CD4-positive, CD25-positive, alpha-beta regulatory T cell (primary cell): ENCODE data around the gene SCMH1. TPM values are rescaled to one million over a fixed set of nuclear protein-coding genes. Genes with fewer than 3 reads are reported as not detected.

Source experiments
- ATAC-seq, 2 donors: fragments of 150-1000 bp; cut with Tn5 transposase; one replicate each; pipeline ENCODE4 v1.10.0; 2021; ENCODE audit warnings: low read depth in 2 of 2, moderate number of reproducible peaks in 2 of 2, moderate library complexity in 1 of 2
- DNase-seq, 3 donors: peaks; one replicate each; pipeline versions ENCODE4 v3.0.0 to v3.0.0-alpha.2; 2012 to 2022; ENCODE audit warnings: mixed read lengths in 1 of 3
- H3K27ac ChIP-seq: one replicate; pipeline ENCODE4 v1.7.0; 2013; ENCODE audit warnings: mild to moderate bottlenecking, low read length; ENCODE audit not compliant: insufficient read depth, poor library complexity, severe bottlenecking
- H3K27me3 ChIP-seq: one replicate; pipeline ENCODE4 v1.7.0; 2013; ENCODE audit warnings: low read length; ENCODE audit not compliant: control insufficient read depth, insufficient read depth
- H3K36me3 ChIP-seq: one replicate; pipeline ENCODE4 v1.7.0; 2013; ENCODE audit warnings: mild to moderate bottlenecking, low read length, moderate library complexity; ENCODE audit not compliant: control insufficient read depth, insufficient read depth
- H3K4me1 ChIP-seq: 2 replicates; pipeline ENCODE4 v1.7.0; 2013; ENCODE audit warnings: mild to moderate bottlenecking, low read length; ENCODE audit not compliant: insufficient read depth, control insufficient read depth, poor library complexity, severe bottlenecking
- H3K4me3 ChIP-seq: one replicate; pipeline ENCODE4 v1.7.0; 2013; ENCODE audit warnings: low read depth, mild to moderate bottlenecking, low read length, moderate library complexity
- H3K9me3 ChIP-seq, 2 experiments: 1 replicate in 1 of 2; 2 replicates in 1 of 2; pipeline ENCODE4 v1.7.0; 2013; ENCODE audit warnings: low read length in 2 of 2, mild to moderate bottlenecking in 1 of 2, moderate library complexity in 1 of 2; ENCODE audit not compliant: control insufficient read depth in 2 of 2
- H3K27ac Mint-ChIP-seq, 3 donors: one replicate each; pipeline ENCODE4 v1.8.0; 2020 to 2022; ENCODE audit warnings: mild to moderate bottlenecking in 3 of 3, mixed read lengths in 3 of 3, moderate library complexity in 2 of 3
- H3K27me3 Mint-ChIP-seq: one replicate; pipeline ENCODE4 v1.8.0; 2022; ENCODE audit warnings: mild to moderate bottlenecking, mixed read lengths
- H3K36me3 Mint-ChIP-seq: one replicate; pipeline ENCODE4 v1.8.0; 2020; ENCODE audit warnings: mixed read lengths
- H3K4me1 Mint-ChIP-seq, 4 donors: one replicate each; pipeline ENCODE4 v1.8.0; 2020 to 2022; ENCODE audit warnings: mixed read lengths in 4 of 4, mild to moderate bottlenecking in 1 of 4
- H3K4me3 Mint-ChIP-seq, 4 donors: one replicate each; pipeline ENCODE4 v1.8.0; 2020 to 2022; ENCODE audit warnings: mild to moderate bottlenecking in 4 of 4, mixed read lengths in 4 of 4, moderate library complexity in 3 of 4
- H3K9me3 Mint-ChIP-seq, 7 donors: one replicate each; pipeline ENCODE4 v1.8.0; 2020 to 2022; ENCODE audit warnings: mixed read lengths in 7 of 7, mild to moderate bottlenecking in 3 of 7, moderate library complexity in 2 of 7
- polyA plus RNA-seq, 4 donors: library from polyadenylated mRNA; unstranded; fragments of 300-500 nt; fragmentation: Illumina TruSeq; gene quantifications; one replicate each; pipeline ENCODE4 v1.2.3, GENCODE V29; 2021
- total RNA-seq: library from RNA; stranded (reverse); gene quantifications from one replicate; pipeline ENCODE4 v1.2.3, GENCODE V29; 2022

The SCMH1 gene
- total and polyA plus RNA-seq, 5 donors from 2014 or later = 3.4 to 27.6 (median 5.5) TPM

- Mint-ChIP-seq H3K27ac (peak within 1 kb of the TSS; percentile 36 to 69 (median 54)), H3K27me3 (no peaks in the 10 kb centered on the region), H3K4me3 (no peak within 1 kb of the TSS), H3K9me3 (no peaks in the 10 kb centered on the region), H3K36me3 (peaks cover 9% of the 10 kb centered on the region), H3K4me1 (peaks cover 0 to 14% (median 8%) of the 10 kb centered on the region in 4 donors)
- Histone ChIP-seq H3K9me3 (no peaks in the 10 kb centered on the region), H3K4me1 (no peaks in the 10 kb centered on the region), H3K27me3 (no peaks in the 10 kb centered on the region), H3K36me3 (peaks cover 3% of the 10 kb centered on the region), H3K4me3 (no peak within 1 kb of the TSS), H3K27ac (no peak within 1 kb of the TSS)
- ATAC-seq (no peak), DNase-seq (no peak)
Observed at GRCh38 chr1:41021526-41022308, 220.4 kb downstream of the SCMH1 start, which contains the start of gene SLFNL1. TSS of gene SLFNL1 (minus strand) at chr1:41021725. CDS start at chr1:41020660, 1,065 bp downstream.

DNA sequence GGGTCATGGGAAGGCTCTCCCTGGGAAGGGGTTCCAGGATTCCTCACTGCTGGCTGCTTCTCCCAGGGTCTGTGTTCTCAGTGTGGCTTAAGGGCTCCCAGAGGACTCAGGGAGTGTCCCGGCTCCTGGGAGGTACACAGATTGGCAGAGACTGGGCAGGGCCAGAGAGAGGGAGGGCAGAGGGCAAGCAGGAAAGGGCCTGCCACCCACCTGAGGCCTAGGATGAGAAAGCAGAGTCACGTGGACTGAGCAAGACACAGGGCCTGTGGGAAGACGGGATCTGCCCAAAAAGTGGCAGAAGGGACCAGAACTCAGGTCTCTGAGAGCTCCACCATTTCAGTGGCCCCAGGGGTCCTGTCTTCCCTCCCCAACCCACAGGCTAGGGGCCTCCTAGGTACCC, 221.5 kb downstream of the SCMH1 start:
- Histone ChIP-seq H3K27me3 (no peaks in the 10 kb centered on the region), H3K9me3 (no peaks in the 10 kb centered on the region), H3K27ac (no peak overlapping the region), H3K4me3 (no peak overlapping the region), H3K4me1 (no peaks in the 10 kb centered on the region), H3K36me3 (peaks cover 3% of the 10 kb centered on the region)
- ATAC-seq = no peak
- Mint-ChIP-seq H3K4me3 (no peak overlapping the region), H3K4me1 (peaks cover 0 to 5% (median 2%) of the 10 kb centered on the region in 4 donors), H3K27ac (peak overlapping the region in 1 of 3 donors; percentile 54), H3K36me3 (peaks cover 9% of the 10 kb centered on the region), H3K27me3 (no peaks in the 10 kb centered on the region), H3K9me3 (no peaks in the 10 kb centered on the region)
- DNase-seq = no peak

- H3K4me1 Mint-ChIP-seq = peaks cover 0 to 5% (median 2%) of the 10 kb centered on the region in 4 donors
- no peaks in the 10 kb centered on the region for H3K27me3 Mint-ChIP-seq
- peak overlapping the region in 1 of 3 donors; percentile 54 for H3K27ac Mint-ChIP-seq
Observed at GRCh38 chr1:41020109-41020576, 222.0 kb downstream of the SCMH1 start.

DNA sequence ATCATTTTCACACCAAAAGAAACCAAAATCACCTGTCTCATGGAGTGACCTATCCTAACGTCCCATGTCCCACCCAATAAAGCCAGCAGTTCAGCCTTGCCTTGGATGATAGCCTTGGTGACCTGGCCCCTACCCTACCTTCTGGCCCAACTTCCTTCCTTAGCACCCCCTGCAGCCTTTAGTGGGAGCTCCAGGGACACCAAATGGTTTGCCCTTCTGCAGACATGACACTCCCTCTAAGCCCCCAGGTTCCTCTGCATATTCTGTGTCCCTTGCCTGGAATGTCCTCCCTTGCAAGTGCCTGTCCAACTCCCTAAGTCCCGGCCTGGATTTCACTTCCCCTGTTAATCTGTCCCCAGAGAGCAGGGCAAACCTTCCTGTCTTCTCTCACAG, 222.8 kb downstream of the SCMH1 start:
- H3K27ac Mint-ChIP-seq = peak overlapping the region in 2 of 3 donors; percentile 53 to 60
- peaks cover 17% of the 10 kb centered on the region for H3K36me3 Mint-ChIP-seq
- H3K4me3 Mint-ChIP-seq = no peak overlapping the region

More at GRCh38 chr1:41020109-41020576, 222.0 kb downstream of the SCMH1 start:
- ATAC-seq = no peak
- Mint-ChIP-seq H3K4me3 (no peak overlapping the region), H3K36me3 (peaks cover 9% of the 10 kb centered on the region), H3K9me3 (no peaks in the 10 kb centered on the region)
- no peaks in the 10 kb centered on the region for H3K27me3 ChIP-seq
- H3K9me3 ChIP-seq = no peaks in the 10 kb centered on the region
- no peaks in the 10 kb centered on the region for H3K4me1 ChIP-seq
- peaks cover 3% of the 10 kb centered on the region for H3K36me3 ChIP-seq
- no peak for DNase-seq
- no peak overlapping the region for H3K27ac ChIP-seq
- no peak overlapping the region for H3K4me3 ChIP-seq

DNA sequence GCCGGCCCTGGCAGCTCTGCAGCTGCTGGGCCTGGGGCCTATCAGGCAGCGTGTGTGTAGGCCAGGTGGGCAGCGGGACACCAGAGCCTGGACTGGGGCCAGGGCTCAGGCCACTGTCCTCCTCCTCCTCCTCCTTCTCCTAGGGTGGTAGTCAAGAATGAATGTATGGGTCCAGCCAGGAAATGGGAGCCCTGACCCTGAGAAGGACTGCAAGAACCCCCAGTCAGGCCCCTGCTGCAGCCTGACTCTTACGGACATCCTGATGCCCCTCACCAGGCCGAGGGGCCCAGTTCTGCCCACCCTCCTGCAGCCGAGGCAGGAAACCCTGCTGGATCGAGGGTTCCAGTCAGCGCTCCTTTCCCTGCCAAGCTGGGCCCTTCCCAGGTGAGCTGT, 224.1 kb downstream of the SCMH1 start:
- peaks cover 7% of the 10 kb centered on the region for H3K36me3 ChIP-seq
- H3K27me3 ChIP-seq = no peaks in the 10 kb centered on the region
- no peaks in the 10 kb centered on the region for H3K9me3 ChIP-seq
- H3K27me3 Mint-ChIP-seq = no peaks in the 10 kb centered on the region
- no peak overlapping the region for H3K27ac ChIP-seq
- DNase-seq = no peak
- no peak overlapping the region for H3K4me3 ChIP-seq
- H3K4me1 ChIP-seq = no peaks in the 10 kb centered on the region
- no peak for ATAC-seq
- H3K4me1 Mint-ChIP-seq = peaks cover 0 to 12% (median 5%) of the 10 kb centered on the region in 4 donors
- no peak overlapping the region for H3K27ac Mint-ChIP-seq
- H3K4me3 Mint-ChIP-seq = no peak overlapping the region
- peaks cover 18% of the 10 kb centered on the region for H3K36me3 Mint-ChIP-seq
- no peaks in the 10 kb centered on the region for H3K9me3 Mint-ChIP-seq

More for the DNA sequence above, 222.8 kb downstream of the SCMH1 start:
- H3K9me3 Mint-ChIP-seq = no peaks in the 10 kb centered on the region
- no peaks in the 10 kb centered on the region for H3K27me3 Mint-ChIP-seq
- DNase-seq (no peak), ATAC-seq (no peak)
- Histone ChIP-seq H3K4me1 (no peaks in the 10 kb centered on the region), H3K36me3 (peaks cover 5% of the 10 kb centered on the region), H3K27me3 (no peaks in the 10 kb centered on the region), H3K27ac (no peak overlapping the region), H3K9me3 (no peaks in the 10 kb centered on the region), H3K4me3 (no peak overlapping the region)
- H3K4me1 Mint-ChIP-seq = peaks cover 0 to 10% (median 5%) of the 10 kb centered on the region in 4 donors

DNA sequence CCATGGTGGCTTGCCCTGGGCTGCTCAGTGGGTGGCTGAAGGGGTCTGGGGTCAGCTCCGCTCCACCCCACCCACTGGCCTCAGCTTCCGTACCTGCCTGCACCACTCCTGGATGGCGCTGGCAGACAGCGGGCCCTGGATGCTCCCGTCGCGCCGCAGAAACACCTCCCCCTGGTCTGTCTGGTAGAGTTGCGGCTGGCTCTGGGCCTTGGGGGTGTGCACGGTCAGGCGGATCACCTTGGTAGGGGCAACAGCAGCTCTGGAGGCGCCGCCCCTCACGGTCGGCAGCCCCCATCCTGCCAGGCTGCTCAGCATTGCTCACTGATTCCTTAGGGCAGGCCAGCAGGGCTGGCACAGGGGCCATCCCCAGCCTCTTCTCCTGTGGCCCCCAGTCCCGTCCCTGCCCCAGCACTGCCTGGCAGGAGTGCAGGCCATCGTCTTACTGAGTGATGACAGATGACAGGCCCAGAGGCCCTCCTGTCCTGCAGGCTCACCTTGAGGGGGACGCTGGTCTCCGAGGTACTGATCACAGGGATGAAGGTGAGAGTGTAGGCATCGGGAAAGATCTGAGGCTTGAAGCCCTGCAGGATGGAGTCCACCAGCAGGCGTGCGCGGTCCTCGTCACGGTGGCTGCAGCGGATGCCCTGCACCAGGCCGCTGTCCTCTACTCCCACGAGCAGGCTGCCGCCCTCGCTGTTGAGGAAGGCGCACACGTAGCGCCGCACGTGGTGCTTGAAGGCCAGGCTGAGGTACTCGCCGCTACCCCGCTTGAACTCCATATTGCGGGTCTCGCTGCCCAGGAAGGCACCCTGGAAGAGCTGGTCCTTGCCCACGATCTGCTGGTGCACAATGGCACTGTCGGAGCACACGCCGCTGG, 224.7 kb downstream of the SCMH1 start:
- Mint-ChIP-seq H3K9me3 (no peaks in the 10 kb centered on the region), H3K27ac (no peak overlapping the region), H3K27me3 (no peaks in the 10 kb centered on the region), H3K4me1 (peaks cover 0 to 12% (median 5%) of the 10 kb centered on the region in 4 donors), H3K4me3 (no peak overlapping the region), H3K36me3 (peaks cover 22% of the 10 kb centered on the region)
- no peak for ATAC-seq
- Histone ChIP-seq H3K4me3 (no peak overlapping the region), H3K27me3 (no peaks in the 10 kb centered on the region), H3K4me1 (no peaks in the 10 kb centered on the region), H3K9me3 (no peaks in the 10 kb centered on the region), H3K27ac (no peak overlapping the region), H3K36me3 (peaks cover 9% of the 10 kb centered on the region)
- no peak for DNase-seq

- ATAC-seq = no peak
- Mint-ChIP-seq H3K27ac (peak overlapping the region; percentile 42 to 64 (median 56)), H3K4me3 (no peak overlapping the region), H3K4me1 (peaks cover 0 to 10% (median 5%) of the 10 kb centered on the region in 4 donors), H3K27me3 (no peaks in the 10 kb centered on the region), H3K36me3 (peaks cover 33% of the 10 kb centered on the region), H3K9me3 (no peaks in the 10 kb centered on the region)
- no peaks in the 10 kb centered on the region for H3K4me1 ChIP-seq
- H3K36me3 ChIP-seq = peaks cover 22% of the 10 kb centered on the region
- H3K9me3 ChIP-seq = no peaks in the 10 kb centered on the region
- H3K4me3 ChIP-seq = no peak overlapping the region
- H3K27ac ChIP-seq = no peak overlapping the region
- no peaks in the 10 kb centered on the region for H3K27me3 ChIP-seq
- DNase-seq = no peak
Observed at GRCh38 chr1:41015897-41016470, 226.1 kb downstream of the SCMH1 start.
